ENCODE results near the gene ADNP. TPM values are rescaled to one million over a fixed set of nuclear protein-coding genes. Genes with fewer than 3 reads are reported as not detected.

The ADNP gene
- polyA plus RNA-seq, 1 experiment = 36.8 TPM

GRCh38 chr20:50959543-50960126 lies 28.4 kb upstream of the ADNP start:
- POLR2A ChIA-PET = interaction anchor here (2.1 kb wide), 1 partner anchor 20 kb away, joined by 9 read pairs; no protein-coding TSS in a partner anchor
- H3K27ac ChIP-seq (ENCODE audit: low read depth, low read length) = peak overlapping the region; percentile 79
- peaks cover 5% of the 10 kb centered on the region; the same call in 1 of the 2 replicates for H3K9me3 ChIP-seq (ENCODE audit: control insufficient read depth, insufficient read depth, low read length)
- DNase-seq (ENCODE audit: low read depth, low spot score) = no peak
- CTCF ChIA-PET = interaction anchor here (2.1 to 3.1 kb wide), 2 partner anchors 165 kb away, joined by 8 to 27 read pairs; partner anchors contain the start of gene BCAS4
- TF ChIP-seq CTCF (IDR thresholded peaks at IDR 0.05; ENCODE audit: low read depth, low read length) = no peak
- no peaks in the 10 kb centered on the region for H3K27me3 ChIP-seq (ENCODE audit: control insufficient read depth, insufficient read depth, low read length)
- H3K4me3 ChIP-seq (ENCODE audit: low read depth, low read length) = peak overlapping the region; percentile 77

- TF ChIP-seq CTCF (IDR thresholded peaks at IDR 0.05; ENCODE audit: low read depth, low read length) = no peak
- Histone ChIP-seq H3K27me3 (ENCODE audit: control insufficient read depth, insufficient read depth, low read length) (no peaks in the 10 kb centered on the region), H3K27ac (ENCODE audit: low read depth, low read length) (peak within 1 kb of the TSS; percentile 79), H3K4me3 (ENCODE audit: low read depth, low read length) (peak within 1 kb of the TSS; percentile 77), H3K9me3 (ENCODE audit: control insufficient read depth, insufficient read depth, low read length) (peaks cover 5% of the 10 kb centered on the region; the same call in 1 of the 2 replicates)
- ChIA-PET POLR2A (interaction anchor here (0.5 to 2.1 kb wide), 11 partner anchors 8 to 369 kb away, joined by 3 to 17 read pairs (median 3); partner anchors contain the start of genes ADNP and BCAS4), CTCF (interaction anchor here (1.0 to 3.1 kb wide), 8 partner anchors 23 to 168 kb away, joined by 3 to 27 read pairs (median 6); partner anchors contain the start of genes ADNP and BCAS4)
- DNase-seq (ENCODE audit: low read depth, low spot score) = peak; percentile 81
Measured at GRCh38 chr20:50958615-50959542, 27.6 kb upstream of the ADNP start, which contains the start of gene MOCS3. TSS of gene MOCS3 (plus strand) at chr20:50958818. CDS start at chr20:50958843, 25 bp downstream.

GRCh38 chr20:50957798-50958614 lies 26.8 kb upstream of the ADNP start, which contains the start of gene DPM1:
TSS of gene DPM1 (minus strand) at chr20:50958532. CDS start at chr20:50958523, 9 bp downstream.
- Histone ChIP-seq H3K27ac (ENCODE audit: low read depth, low read length) (peak within 1 kb of the TSS; percentile 79), H3K4me3 (ENCODE audit: low read depth, low read length) (peak within 1 kb of the TSS; percentile 77), H3K9me3 (ENCODE audit: control insufficient read depth, insufficient read depth, low read length) (peaks cover 5% of the 10 kb centered on the region; the same call in 1 of the 2 replicates), H3K27me3 (ENCODE audit: control insufficient read depth, insufficient read depth, low read length) (no peaks in the 10 kb centered on the region)
- DNase-seq (ENCODE audit: low read depth, low spot score) = peak; percentile 77
- no peak for TF ChIP-seq CTCF (IDR thresholded peaks at IDR 0.05; ENCODE audit: low read depth, low read length)
- POLR2A ChIA-PET = interaction anchor here (0.5 to 2.1 kb wide), 11 partner anchors 10 to 370 kb away, joined by 3 to 17 read pairs (median 4); partner anchors contain the start of genes ADNP and BCAS4
- CTCF ChIA-PET = interaction anchor here (1.0 to 3.1 kb wide), 8 partner anchors 24 to 167 kb away, joined by 3 to 27 read pairs (median 6); partner anchors contain the start of genes ADNP and BCAS4

GRCh38 chr20:50957276-50957675 lies 26.0 kb upstream of the ADNP start:
- POLR2A ChIA-PET = interaction anchor here (0.7 to 2.1 kb wide), 4 partner anchors 10 to 163 kb away, joined by 3 to 9 read pairs (median 7); partner anchors contain the start of gene BCAS4
- H3K27ac ChIP-seq (ENCODE audit: low read depth, low read length) = no peak overlapping the region
- CTCF ChIA-PET = interaction anchor here (1.3 to 3.1 kb wide), 6 partner anchors 24 to 167 kb away, joined by 3 to 27 read pairs (median 6); partner anchors contain the start of gene BCAS4

More at GRCh38 chr20:50957276-50957675, 26.0 kb upstream of the ADNP start:
- no peak for TF ChIP-seq CTCF (IDR thresholded peaks at IDR 0.05; ENCODE audit: low read depth, low read length)
- Histone ChIP-seq H3K4me3 (ENCODE audit: low read depth, low read length) (peak overlapping the region; percentile 77), H3K9me3 (ENCODE audit: control insufficient read depth, insufficient read depth, low read length) (peaks cover 5% of the 10 kb centered on the region; the same call in 1 of the 2 replicates), H3K27me3 (ENCODE audit: control insufficient read depth, insufficient read depth, low read length) (no peaks in the 10 kb centered on the region)
- no peak for DNase-seq (ENCODE audit: low read depth, low spot score)
